ENCODE data around the gene GAREM1.

DNA sequence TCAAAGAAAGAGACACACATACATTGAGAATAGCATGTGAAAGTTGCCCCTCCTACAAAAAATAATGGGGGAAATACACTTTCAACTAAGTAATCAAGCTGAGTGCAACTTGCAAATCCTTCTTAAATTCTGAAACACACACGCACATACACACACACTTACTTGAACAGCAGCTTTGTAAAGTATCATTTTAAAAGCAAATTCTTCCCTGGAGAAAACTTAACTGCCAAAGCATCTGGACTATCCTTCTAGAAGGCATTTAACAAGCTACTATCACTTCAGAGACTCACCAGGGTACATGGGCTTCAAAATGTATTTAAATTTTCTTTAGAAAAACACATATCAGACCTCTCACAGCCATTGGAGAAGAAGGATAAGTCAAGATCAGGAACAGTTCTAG, 15.3 kb downstream of the GAREM1 start:
- TF ChIP-seq, protein P1, sequence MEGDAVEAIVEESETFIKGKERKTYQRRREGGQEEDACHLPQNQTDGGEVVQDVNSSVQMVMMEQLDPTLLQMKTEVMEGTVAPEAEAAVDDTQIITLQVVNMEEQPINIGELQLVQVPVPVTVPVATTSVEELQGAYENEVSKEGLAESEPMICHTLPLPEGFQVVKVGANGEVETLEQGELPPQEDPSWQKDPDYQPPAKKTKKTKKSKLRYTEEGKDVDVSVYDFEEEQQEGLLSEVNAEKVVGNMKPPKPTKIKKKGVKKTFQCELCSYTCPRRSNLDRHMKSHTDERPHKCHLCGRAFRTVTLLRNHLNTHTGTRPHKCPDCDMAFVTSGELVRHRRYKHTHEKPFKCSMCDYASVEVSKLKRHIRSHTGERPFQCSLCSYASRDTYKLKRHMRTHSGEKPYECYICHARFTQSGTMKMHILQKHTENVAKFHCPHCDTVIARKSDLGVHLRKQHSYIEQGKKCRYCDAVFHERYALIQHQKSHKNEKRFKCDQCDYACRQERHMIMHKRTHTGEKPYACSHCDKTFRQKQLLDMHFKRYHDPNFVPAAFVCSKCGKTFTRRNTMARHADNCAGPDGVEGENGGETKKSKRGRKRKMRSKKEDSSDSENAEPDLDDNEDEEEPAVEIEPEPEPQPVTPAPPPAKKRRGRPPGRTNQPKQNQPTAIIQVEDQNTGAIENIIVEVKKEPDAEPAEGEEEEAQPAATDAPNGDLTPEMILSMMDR (IDR thresholded peaks at IDR 0.05; ENCODE audit: insufficient read depth, low read depth, low read length): no peak
- TF ChIP-seq EZH2 (IDR thresholded peaks at IDR 0.05; ENCODE audit: insufficient read depth, low read length): no peak

Data from astrocyte (in vitro differentiated cells and primary cell).